Liver (tissue), 9 donors: ENCODE measurements around the gene KSR1. TPM values are rescaled to one million over a fixed set of nuclear protein-coding genes. Genes with fewer than 3 reads are reported as not detected.

Experiments used
- DNase-seq: peaks from one replicate; pipeline ENCODE4 v3.0.0-alpha.2; 2017; ENCODE audit warnings: low spot score
- H3K27ac ChIP-seq, 2 donors: one replicate each; pipeline ENCODE4 v1.7.0; 2013; ENCODE audit warnings: inconsistent platforms in 2 of 2, low read length in 2 of 2, control low read depth in 1 of 2, low read depth in 1 of 2, mild to moderate bottlenecking in 1 of 2
- H3K27me3 ChIP-seq, 4 donors: one replicate each; pipeline versions ENCODE4 v1.6.1 to v1.7.0; 2013; ENCODE audit warnings: low read length in 3 of 4, inconsistent platforms in 1 of 4, mild to moderate bottlenecking in 1 of 4, moderate library complexity in 1 of 4; ENCODE audit not compliant: control insufficient read depth in 4 of 4, insufficient read depth in 4 of 4
- H3K36me3 ChIP-seq, 4 donors: one replicate each; pipeline versions ENCODE4 v1.6.1 to v1.7.0; 2013; ENCODE audit warnings: low read length in 3 of 4, mild to moderate bottlenecking in 3 of 4, low read depth in 1 of 4, moderate library complexity in 1 of 4; ENCODE audit not compliant: control insufficient read depth in 4 of 4, insufficient read depth in 3 of 4
- H3K4me1 ChIP-seq, 4 donors: one replicate each; pipeline versions ENCODE4 v1.6.1 to v1.7.0; 2013; ENCODE audit warnings: low read length in 3 of 4, mild to moderate bottlenecking in 3 of 4, moderate library complexity in 1 of 4; ENCODE audit not compliant: control insufficient read depth in 4 of 4, insufficient read depth in 4 of 4
- H3K4me3 ChIP-seq, 3 donors: one replicate each; pipeline versions ENCODE4 v1.6.1 to v1.7.0; 2013; ENCODE audit warnings: low read length in 3 of 3, control low read depth in 1 of 3, low read depth in 1 of 3, mild to moderate bottlenecking in 1 of 3
- H3K9ac ChIP-seq, 2 donors: one replicate each; pipeline ENCODE4 v1.7.0; 2013; ENCODE audit warnings: low read length in 2 of 2, mild to moderate bottlenecking in 2 of 2, moderate library complexity in 2 of 2, control low read depth in 1 of 2, low read depth in 1 of 2
- H3K9me3 ChIP-seq, 4 donors: one replicate each; pipeline versions ENCODE4 v1.6.1 to v1.7.0; 2013; ENCODE audit warnings: low read length in 3 of 4; ENCODE audit not compliant: control insufficient read depth in 4 of 4
- MAX ChIP-seq: IDR thresholded peaks from 2 replicates; pipeline ENCODE4 v1.6.1; 2016; ENCODE audit warnings: antibody characterized with exemption
- RXRA ChIP-seq, 2 donors: IDR thresholded peaks; 2 replicates each; pipeline ENCODE4 v1.6.1; 2017 to 2018; ENCODE audit warnings: antibody characterized with exemption in 2 of 2, mild to moderate bottlenecking in 1 of 2
- TAF1 ChIP-seq: conservative IDR thresholded peaks from 2 replicates; pipeline ENCODE4 v1.6.1; 2016; ENCODE audit warnings: antibody characterized with exemption, mild to moderate bottlenecking
- WGBS: extraction: QIAGEN DNeasy Blood & Tissue Kit; methylation state at CpG from one replicate; pipeline ENCODE4 v1.1.7; 2013; 5-methylcytosine and 5-hydroxymethylcytosine counted together
- polyA plus RNA-seq, 2 donors: library from polyadenylated mRNA; stranded (reverse) in 1 of 2; unstranded in 1 of 2; fragments of 200-250 nt in 1 of 2; fragments of >200 nt in 1 of 2; fragmentation: Nextera tagmentation in 1 of 2; extraction: Ambion mirVana in 1 of 2; gene quantifications; one replicate each; pipeline versions ENCODE4 v1.2.1 to v1.2.3, GENCODE V29; 2013 to 2015
- total RNA-seq, 2 donors: library from RNA; depleted of rRNA; stranded (reverse); fragments of >200 nt; gene quantifications; one replicate each; pipeline ENCODE4 v1.2.3, GENCODE V29; 2014
- TF ChIP-seq, protein P1 (sequence below): IDR thresholded peaks from 2 replicates; pipeline ENCODE4 v1.6.1; 2016; ENCODE audit warnings: antibody characterized with exemption, mild to moderate bottlenecking
- TF ChIP-seq, protein P2 (sequence below): IDR thresholded peaks from 2 replicates; pipeline ENCODE4 v1.6.1; 2016; ENCODE audit warnings: antibody characterized with exemption
- donor health status: healthy.
- donor health status: healthy.
- donor health status: healthy.
- donor health status: healthy.
- donor health status: healthy.

Gene KSR1
- total and polyA plus RNA-seq, 4 donors = 1.2 to 9.0 (median 4.1) TPM

DNA sequence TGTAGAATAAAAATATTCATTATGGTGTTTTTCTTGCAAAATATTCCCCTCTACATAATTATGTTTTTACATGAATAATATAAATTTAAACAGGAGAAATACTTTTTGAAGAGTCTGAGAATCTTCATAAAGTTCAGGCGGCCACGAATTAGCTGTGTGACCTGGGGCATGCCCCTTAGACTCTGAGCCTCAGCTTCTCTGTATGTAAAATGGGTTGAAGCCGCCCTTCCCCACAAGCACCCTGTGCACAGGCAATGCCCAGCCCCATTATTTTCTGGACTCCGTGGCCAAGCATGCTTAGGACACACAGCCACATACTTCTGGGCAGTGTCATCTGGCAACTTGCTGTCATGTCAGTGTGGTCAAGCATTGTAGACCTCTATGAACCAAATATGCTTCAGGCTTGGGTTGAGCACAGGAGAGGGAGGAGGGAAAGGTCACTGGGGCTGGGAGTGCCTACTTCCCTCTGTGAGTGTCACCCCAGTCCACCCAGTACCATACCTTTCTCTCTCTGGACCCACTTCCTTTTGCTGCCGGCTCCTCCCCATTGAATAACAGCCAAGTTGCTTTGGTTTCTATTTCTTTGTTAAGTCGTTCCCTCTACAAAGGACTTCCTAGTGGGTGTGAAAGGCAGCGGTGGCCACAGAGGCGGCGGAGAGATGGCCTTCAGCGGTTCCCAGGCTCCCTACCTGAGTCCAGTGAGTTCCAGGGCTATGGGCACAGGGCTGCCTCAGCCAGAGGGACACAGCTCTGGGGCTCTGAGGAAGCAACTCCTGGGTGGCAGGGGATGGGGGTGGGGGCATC is 174.6 kb downstream of the KSR1 start, which contains the start of gene LGALS9:
LGALS9 (plus strand) TSS at position 582 of the 804 bp plus-strand sequence; CDS start at position 660, 78 bp downstream.
- H3K9me3 ChIP-seq = no peaks in the 10 kb centered on the region
- H3K4me3 ChIP-seq = peak within 1 kb of the TSS in 2 of 3 donors; percentile 2 to 41
- peak within 1 kb of the TSS; percentile 66 for H3K27ac ChIP-seq
- DNase-seq = no peak
- peak; percentile 11 for TF ChIP-seq MAX
- TF ChIP-seq, protein P1, sequence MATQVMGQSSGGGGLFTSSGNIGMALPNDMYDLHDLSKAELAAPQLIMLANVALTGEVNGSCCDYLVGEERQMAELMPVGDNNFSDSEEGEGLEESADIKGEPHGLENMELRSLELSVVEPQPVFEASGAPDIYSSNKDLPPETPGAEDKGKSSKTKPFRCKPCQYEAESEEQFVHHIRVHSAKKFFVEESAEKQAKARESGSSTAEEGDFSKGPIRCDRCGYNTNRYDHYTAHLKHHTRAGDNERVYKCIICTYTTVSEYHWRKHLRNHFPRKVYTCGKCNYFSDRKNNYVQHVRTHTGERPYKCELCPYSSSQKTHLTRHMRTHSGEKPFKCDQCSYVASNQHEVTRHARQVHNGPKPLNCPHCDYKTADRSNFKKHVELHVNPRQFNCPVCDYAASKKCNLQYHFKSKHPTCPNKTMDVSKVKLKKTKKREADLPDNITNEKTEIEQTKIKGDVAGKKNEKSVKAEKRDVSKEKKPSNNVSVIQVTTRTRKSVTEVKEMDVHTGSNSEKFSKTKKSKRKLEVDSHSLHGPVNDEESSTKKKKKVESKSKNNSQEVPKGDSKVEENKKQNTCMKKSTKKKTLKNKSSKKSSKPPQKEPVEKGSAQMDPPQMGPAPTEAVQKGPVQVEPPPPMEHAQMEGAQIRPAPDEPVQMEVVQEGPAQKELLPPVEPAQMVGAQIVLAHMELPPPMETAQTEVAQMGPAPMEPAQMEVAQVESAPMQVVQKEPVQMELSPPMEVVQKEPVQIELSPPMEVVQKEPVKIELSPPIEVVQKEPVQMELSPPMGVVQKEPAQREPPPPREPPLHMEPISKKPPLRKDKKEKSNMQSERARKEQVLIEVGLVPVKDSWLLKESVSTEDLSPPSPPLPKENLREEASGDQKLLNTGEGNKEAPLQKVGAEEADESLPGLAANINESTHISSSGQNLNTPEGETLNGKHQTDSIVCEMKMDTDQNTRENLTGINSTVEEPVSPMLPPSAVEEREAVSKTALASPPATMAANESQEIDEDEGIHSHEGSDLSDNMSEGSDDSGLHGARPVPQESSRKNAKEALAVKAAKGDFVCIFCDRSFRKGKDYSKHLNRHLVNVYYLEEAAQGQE = no peak
- peaks cover 0 to 7% (median 0%) of the 10 kb centered on the region in 4 donors for H3K4me1 ChIP-seq
- peak within 1 kb of the TSS in 1 of 2 donors; percentile 22 for H3K9ac ChIP-seq
- no peaks in the 10 kb centered on the region for H3K36me3 ChIP-seq
- 57% methylated on average over 10 of the region's 10 CpGs for WGBS
- no peaks in the 10 kb centered on the region for H3K27me3 ChIP-seq

DNA sequence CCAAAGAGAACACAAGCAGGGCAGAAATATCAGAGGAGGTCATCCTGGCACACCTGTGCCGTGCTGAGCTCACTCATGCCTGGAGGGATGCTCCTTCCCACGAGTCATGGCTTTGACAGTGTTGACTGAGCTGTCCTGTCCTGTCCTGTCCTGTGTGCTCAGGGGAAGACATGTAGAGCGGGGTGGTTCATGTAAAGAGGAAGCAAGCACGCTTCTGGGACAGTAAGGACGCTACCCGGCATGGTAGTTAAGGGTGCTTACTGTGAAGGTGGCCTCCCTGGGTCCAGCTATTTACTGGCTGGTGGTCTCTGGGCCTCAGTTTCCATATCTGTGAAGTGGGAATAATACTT is 175.1 kb downstream of the KSR1 start:
- no peak for DNase-seq
- H3K27me3 ChIP-seq = no peaks in the 10 kb centered on the region
- peaks cover 0 to 7% (median 0%) of the 10 kb centered on the region in 4 donors for H3K4me1 ChIP-seq
- WGBS = 63% methylated on average over 6 of the region's 6 CpGs
- H3K9me3 ChIP-seq = no peaks in the 10 kb centered on the region
- TF ChIP-seq, protein P1 = no peak
- no peak for TF ChIP-seq RXRA (IDR thresholded peaks at IDR 0.05)
- TF ChIP-seq, protein P2, sequence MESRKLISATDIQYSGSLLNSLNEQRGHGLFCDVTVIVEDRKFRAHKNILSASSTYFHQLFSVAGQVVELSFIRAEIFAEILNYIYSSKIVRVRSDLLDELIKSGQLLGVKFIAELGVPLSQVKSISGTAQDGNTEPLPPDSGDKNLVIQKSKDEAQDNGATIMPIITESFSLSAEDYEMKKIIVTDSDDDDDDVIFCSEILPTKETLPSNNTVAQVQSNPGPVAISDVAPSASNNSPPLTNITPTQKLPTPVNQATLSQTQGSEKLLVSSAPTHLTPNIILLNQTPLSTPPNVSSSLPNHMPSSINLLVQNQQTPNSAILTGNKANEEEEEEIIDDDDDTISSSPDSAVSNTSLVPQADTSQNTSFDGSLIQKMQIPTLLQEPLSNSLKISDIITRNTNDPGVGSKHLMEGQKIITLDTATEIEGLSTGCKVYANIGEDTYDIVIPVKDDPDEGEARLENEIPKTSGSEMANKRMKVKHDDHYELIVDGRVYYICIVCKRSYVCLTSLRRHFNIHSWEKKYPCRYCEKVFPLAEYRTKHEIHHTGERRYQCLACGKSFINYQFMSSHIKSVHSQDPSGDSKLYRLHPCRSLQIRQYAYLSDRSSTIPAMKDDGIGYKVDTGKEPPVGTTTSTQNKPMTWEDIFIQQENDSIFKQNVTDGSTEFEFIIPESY = no peak
- TF ChIP-seq TAF1 = no peak
- H3K36me3 ChIP-seq = no peaks in the 10 kb centered on the region
- H3K27ac ChIP-seq = peak overlapping the region; percentile 66
- peak overlapping the region in 2 of 3 donors; percentile 2 to 41 for H3K4me3 ChIP-seq
- H3K9ac ChIP-seq = peak overlapping the region in 1 of 2 donors; percentile 22
